ENCODE measurements around the gene EPS15.
A peak's percentile ranks its signal among the peaks of the same experiment; 100 is the strongest.
"Not testable (repeated sequence)": the region's sequence is repeated elsewhere in the genome, so short reads cannot be mapped to it uniquely, and the experiment has no call there.

EPS15 gene

DNA sequence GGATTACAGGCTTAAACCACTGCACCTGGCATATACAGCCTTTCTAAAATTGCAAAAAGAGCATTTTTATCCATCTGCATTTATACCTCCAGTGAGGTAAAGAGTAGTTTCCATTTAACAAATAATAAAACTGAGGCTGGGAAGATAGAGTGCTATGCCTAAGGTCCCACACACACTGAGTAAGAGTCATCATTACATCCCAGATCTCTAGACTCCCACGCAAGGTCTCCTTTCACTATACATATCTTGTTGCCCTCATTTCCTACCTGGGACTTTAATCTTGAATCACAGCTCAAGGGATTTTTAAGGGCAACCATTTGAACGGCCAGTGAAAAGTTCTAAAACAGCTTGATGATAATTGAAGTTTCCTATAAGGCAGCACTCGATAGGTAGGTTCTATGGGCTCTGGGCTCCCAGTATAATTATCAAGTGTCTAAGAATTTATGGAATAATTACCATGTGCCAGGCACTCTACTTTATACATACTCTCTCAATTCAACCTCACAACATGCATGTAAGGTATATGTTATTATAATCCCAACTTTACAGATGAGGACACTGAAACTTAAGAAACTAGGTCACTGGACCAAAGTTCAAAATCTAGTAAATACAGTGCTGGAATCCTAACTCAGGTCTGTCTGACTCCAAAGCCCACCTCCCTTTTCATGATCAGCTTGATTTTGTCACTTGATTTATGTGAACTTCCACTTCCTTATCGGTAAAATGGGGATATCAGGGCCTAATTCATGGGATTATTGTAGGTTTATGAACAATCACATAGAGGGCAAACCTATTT lies 23.3 kb upstream of the EPS15 start:
- DNase-seq (ENCODE audit: low read depth), result no peak

GRCh38 chr1:51541313-51542050 lies 22.4 kb upstream of the EPS15 start:
- no peak for DNase-seq (ENCODE audit: low read depth)

DNA sequence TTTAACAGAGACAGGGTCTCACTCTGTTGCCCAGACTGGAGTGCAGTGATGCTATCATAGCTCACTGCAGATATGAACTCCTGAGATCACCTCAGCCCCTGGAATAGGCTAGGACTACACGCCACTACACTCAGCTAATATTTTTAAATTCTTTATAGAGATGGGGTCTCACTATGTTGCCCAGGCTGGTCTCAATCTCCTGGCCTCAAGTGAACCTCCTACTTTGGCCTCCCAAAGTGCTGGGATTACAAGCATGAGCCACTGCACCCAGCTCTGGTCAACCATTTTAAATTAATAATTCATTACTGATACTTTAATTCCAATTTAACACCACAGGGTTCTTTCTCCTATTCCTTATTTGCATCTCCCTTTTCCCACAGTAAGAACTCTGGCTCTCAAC lies 18.5 kb upstream of the EPS15 start:
- no peak for DNase-seq (ENCODE audit: low read depth)

DNA sequence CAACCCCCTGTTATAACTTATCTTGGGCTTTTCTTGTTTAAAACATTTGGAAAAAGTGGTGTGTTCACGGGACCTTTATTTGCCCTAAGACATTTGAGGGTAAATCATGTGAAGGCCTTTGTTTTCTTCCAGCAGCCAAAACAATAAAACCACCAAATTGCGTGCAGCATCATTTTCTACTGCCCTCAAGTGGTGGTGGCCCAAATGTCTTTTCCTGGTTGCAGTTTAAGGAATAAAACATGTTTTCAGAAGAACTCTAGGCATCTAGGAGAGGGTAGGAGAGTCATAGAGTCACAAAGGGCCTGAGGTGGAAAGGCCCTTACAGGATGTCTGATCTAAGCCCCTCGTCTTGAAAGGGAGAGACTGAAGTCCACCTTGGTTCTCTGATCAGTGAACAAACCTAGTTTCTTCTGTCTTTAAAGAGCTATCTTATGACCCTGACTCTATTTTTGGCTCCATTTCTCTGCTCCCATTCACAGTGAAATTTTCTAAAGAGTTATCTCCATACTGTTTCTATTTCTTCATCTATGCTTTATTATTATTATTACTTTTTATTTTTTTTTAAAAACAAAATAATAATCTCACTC lies 16.0 kb upstream of the EPS15 start:
- peak; percentile 76 for DNase-seq (ENCODE audit: low read depth)

DNA sequence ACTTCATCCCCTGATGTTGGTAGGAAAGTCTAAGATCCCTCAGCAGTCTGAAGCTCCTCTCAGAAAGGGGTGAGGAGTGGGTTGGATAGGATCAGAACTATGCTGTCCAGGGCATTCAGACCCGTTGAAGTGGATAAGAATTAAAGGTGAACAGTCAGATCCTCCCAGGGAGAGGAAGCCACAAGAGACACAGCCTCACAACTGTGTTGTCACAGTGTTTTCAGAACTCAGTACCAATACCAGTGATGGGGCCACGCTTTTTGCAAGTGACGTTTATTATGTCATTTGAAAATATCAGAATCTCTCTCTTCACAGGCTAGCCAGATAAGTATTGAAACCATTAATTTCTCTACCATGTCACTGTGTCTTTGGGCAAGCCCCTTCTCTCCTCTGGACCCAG lies 15.4 kb upstream of the EPS15 start:
- DNase-seq (ENCODE audit: low read depth), result no peak

DNA sequence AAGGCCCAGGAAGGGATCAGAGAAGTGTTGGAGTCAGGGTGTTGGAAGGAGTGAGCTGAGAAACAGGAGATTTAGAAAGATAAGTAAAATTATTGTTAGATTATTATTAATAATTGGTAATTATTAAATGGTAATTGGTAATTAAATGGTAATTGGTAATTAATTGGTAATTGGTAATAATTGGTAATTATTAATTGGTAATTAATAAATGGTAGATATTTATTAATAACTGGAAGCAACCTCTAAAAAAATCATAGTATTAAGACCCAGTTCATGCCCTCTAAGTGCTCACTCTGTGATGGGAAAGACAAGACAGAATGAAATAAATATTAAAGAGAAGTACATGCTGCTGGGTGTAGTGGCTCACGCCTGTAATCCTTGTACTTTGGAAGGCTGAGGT lies 13.8 kb upstream of the EPS15 start:
- DNase-seq (ENCODE audit: low read depth), result no peak

- DNase-seq (ENCODE audit: low read depth), result not testable (repeated sequence)
These were observed 11.4 kb upstream of the EPS15 start for GRCh38 chr1:51530447-51530846.

DNA sequence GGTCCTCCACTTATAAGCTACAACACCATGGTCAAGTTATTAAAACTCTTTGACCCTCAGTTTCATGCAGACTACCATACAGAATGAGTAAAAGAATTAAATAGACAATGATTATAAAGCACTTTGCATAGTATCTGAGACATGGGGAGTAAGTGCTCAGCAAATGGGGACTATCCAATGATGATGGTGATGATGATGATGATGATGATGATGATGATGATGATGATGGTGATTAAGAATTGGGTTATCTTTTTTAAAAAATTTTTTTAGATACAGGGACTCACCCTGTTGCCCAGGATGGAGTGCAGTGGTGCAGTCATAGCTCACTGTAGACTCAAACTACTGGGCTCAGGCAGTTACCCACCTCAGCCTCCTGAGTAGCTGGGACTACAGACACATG lies 8.1 kb upstream of the EPS15 start:
- DNase-seq (ENCODE audit: low read depth), result no peak

GRCh38 chr1:51526248-51526647 lies 7.2 kb upstream of the EPS15 start:
- no peak for DNase-seq (ENCODE audit: low read depth)

- no peak for DNase-seq (ENCODE audit: low read depth)
These were observed 6.2 kb upstream of the EPS15 start for GRCh38 chr1:51525295-51525694.

- no peak for DNase-seq (ENCODE audit: low read depth)
These were observed 5.8 kb upstream of the EPS15 start for GRCh38 chr1:51524817-51525216.

DNA sequence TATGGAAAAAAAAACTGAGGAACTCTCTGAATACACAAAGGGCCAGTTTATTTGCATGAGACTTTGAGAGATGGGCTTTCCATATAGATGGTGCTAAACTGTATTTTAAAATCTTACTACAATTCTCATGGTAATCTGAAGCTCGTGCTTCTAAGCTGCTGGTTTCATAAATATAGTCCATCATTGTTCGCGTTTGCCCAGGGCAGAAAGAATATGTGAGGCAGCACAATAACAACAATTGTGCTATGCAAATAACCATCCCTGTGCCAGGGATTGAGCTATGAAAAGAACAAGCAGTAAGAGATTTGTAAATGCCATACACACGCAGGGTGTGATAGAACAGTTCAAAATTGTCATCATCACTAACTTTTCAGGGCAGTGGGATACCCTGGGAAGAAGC lies 4.9 kb upstream of the EPS15 start:
- no peak for DNase-seq (ENCODE audit: low read depth)

GRCh38 chr1:51520700-51521248 lies 1.7 kb upstream of the EPS15 start:
- DNase-seq (ENCODE audit: low read depth), result no peak

GRCh38 chr1:51519865-51520699 lies 1.0 kb upstream of the EPS15 start:
- no peak for DNase-seq (ENCODE audit: low read depth)

- DNase-seq (ENCODE audit: low read depth), result no peak
These were observed 449 bp downstream of the EPS15 start for GRCh38 chr1:51518586-51519047.

GRCh38 chr1:51518033-51518585 lies 957 bp downstream of the EPS15 start:
- no peak for DNase-seq (ENCODE audit: low read depth)

DNA sequence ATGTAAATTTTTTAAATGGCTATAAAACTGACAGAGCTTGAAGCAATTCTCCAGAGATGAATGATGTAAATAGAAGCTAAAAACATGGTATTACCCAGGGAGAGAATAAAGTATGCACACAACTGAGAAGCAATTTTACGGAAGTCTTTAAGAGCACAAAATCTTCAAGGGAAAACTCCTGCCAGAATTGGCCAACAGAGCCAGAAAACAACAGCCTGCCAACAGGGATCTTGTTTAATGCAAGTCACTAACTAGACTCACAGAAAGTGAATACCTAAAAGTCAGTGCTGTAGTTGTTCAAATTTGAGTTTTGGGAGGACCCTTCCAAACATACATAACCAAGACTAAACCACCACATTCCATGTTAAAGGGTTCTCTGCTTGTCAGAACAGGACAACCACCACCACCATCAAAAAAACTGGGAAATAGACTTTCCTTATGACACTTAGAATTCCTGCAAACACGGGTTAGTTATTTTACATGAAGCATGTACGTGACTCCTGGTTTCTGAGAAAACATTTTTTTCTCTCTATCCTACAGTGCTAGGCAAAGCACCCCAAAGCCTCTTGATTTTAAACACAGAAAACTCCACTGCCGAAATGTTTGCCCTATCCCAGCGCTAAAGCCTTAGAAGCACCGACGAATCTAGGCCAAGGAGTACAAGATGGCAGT lies 1.6 kb downstream of the EPS15 start:
- no peak for DNase-seq (ENCODE audit: low read depth)

GRCh38 chr1:51516649-51517158 lies 2.4 kb downstream of the EPS15 start:
- DNase-seq (ENCODE audit: low read depth), result no peak

DNA sequence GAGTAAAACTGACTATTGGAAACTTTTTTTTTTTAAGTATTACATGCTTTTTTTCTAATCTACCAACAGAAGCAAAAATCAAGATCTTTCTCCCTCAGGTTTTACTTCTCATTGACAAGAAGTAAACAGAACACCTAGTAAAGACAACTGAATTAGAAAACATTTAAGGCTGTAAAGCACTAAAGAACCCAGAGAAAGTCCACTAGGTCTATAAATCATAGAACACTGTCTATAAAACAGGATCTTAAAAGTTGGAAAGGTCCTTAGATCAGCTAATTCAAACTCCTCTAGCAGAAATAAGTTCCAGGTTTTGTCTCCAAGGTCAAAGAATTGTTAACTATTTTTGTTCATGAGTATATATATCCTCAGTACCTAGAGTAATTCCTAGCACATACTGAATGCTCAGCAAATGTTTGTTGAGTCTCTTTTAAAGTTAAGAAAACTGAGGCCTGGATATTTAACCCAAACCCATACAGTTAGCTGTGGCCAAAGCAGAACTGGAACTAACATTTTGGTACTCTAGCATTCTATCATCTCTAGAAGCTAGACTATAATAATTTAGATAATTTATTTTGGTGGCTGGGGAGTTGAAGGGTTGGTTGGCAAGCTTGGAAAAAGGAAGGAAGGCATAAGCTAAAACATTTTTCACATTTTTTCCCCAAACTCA lies 3.0 kb downstream of the EPS15 start:
- no peak for DNase-seq (ENCODE audit: low read depth)

- no peak for DNase-seq (ENCODE audit: low read depth)
These were observed 3.6 kb downstream of the EPS15 start for GRCh38 chr1:51515312-51515960.
